ENCODE results near the gene CNKSR3.

The CNKSR3 gene

GRCh38 chr6:154382740-154383139, 127.7 kb downstream of the CNKSR3 start:
- Histone ChIP-seq H3K4me3 (ENCODE audit: low read depth, low read length, poor library complexity, severe bottlenecking) (no peak overlapping the region), H3K79me2 (ENCODE audit: insufficient read depth, low read length) (no peaks in the 10 kb centered on the region), H2AFZ (ENCODE audit: low read length) (no peak overlapping the region), H3K27me3 (ENCODE audit: insufficient read depth, low read length) (no peaks in the 10 kb centered on the region), H4K20me1 (ENCODE audit: insufficient read depth, low read length) (no peaks in the 10 kb centered on the region), H3K4me1 (ENCODE audit: insufficient read depth, low read length, severe bottlenecking) (no peaks in the 10 kb centered on the region), H3K36me3 (ENCODE audit: insufficient read depth, low read length) (no peaks in the 10 kb centered on the region), H3K9me2 (ENCODE audit: low read depth, low read length) (no peaks in the 10 kb centered on the region), H3F3A (ENCODE audit: insufficient read depth, low read length) (no peaks in the 10 kb centered on the region), H3K4me2 (ENCODE audit: low read length) (no peak overlapping the region), H3K9me3 (ENCODE audit: low read length) (no peaks in the 10 kb centered on the region), H3K9ac (ENCODE audit: low read length) (no peak overlapping the region), H3K27ac (ENCODE audit: low read depth, low read length, poor library complexity, severe bottlenecking) (no peak overlapping the region)
- TF ChIP-seq EZH2 (IDR thresholded peaks at IDR 0.05; ENCODE audit: borderline replicate concordance, low read length) (no peak), CTCF (IDR thresholded peaks at IDR 0.05; ENCODE audit: low read length) (no peak)

- TF ChIP-seq CTCF (IDR thresholded peaks at IDR 0.05; ENCODE audit: low read length) = no peak
- no peak for TF ChIP-seq EZH2 (IDR thresholded peaks at IDR 0.05; ENCODE audit: borderline replicate concordance, low read length)
- H2AFZ ChIP-seq (ENCODE audit: low read length) = no peak overlapping the region
- no peaks in the 10 kb centered on the region for H3K36me3 ChIP-seq (ENCODE audit: insufficient read depth, low read length)
- no peak overlapping the region for H3K4me3 ChIP-seq (ENCODE audit: low read depth, low read length, poor library complexity, severe bottlenecking)
- no peaks in the 10 kb centered on the region for H3K27me3 ChIP-seq (ENCODE audit: insufficient read depth, low read length)
- no peak overlapping the region for H3K27ac ChIP-seq (ENCODE audit: low read depth, low read length, poor library complexity, severe bottlenecking)
- H3F3A ChIP-seq (ENCODE audit: insufficient read depth, low read length) = no peaks in the 10 kb centered on the region
- no peaks in the 10 kb centered on the region for H3K9me2 ChIP-seq (ENCODE audit: low read depth, low read length)
- no peak overlapping the region for H3K9ac ChIP-seq (ENCODE audit: low read length)
- H3K4me1 ChIP-seq (ENCODE audit: insufficient read depth, low read length, severe bottlenecking) = no peaks in the 10 kb centered on the region
- H4K20me1 ChIP-seq (ENCODE audit: insufficient read depth, low read length) = no peaks in the 10 kb centered on the region
- H3K9me3 ChIP-seq (ENCODE audit: low read length) = no peaks in the 10 kb centered on the region
- H3K79me2 ChIP-seq (ENCODE audit: insufficient read depth, low read length) = no peaks in the 10 kb centered on the region
- no peak overlapping the region for H3K4me2 ChIP-seq (ENCODE audit: low read length)
Observed at GRCh38 chr6:154381548-154381947, 128.9 kb downstream of the CNKSR3 start.

- no peak overlapping the region for H3K4me2 ChIP-seq (ENCODE audit: low read length)
- H3K36me3 ChIP-seq (ENCODE audit: insufficient read depth, low read length) = no peaks in the 10 kb centered on the region
- no peak overlapping the region for H3K4me3 ChIP-seq (ENCODE audit: low read depth, low read length, poor library complexity, severe bottlenecking)
- H3F3A ChIP-seq (ENCODE audit: insufficient read depth, low read length) = no peaks in the 10 kb centered on the region
- no peaks in the 10 kb centered on the region for H3K9me3 ChIP-seq (ENCODE audit: low read length)
- H2AFZ ChIP-seq (ENCODE audit: low read length) = no peak overlapping the region
- no peaks in the 10 kb centered on the region for H3K4me1 ChIP-seq (ENCODE audit: insufficient read depth, low read length, severe bottlenecking)
- H3K27ac ChIP-seq (ENCODE audit: low read depth, low read length, poor library complexity, severe bottlenecking) = no peak overlapping the region
- H3K9ac ChIP-seq (ENCODE audit: low read length) = no peak overlapping the region
- TF ChIP-seq EZH2 (IDR thresholded peaks at IDR 0.05; ENCODE audit: borderline replicate concordance, low read length) = no peak
- no peak for TF ChIP-seq CTCF (IDR thresholded peaks at IDR 0.05; ENCODE audit: low read length)
- no peaks in the 10 kb centered on the region for H3K79me2 ChIP-seq (ENCODE audit: insufficient read depth, low read length)
- H3K9me2 ChIP-seq (ENCODE audit: low read depth, low read length) = no peaks in the 10 kb centered on the region
- no peaks in the 10 kb centered on the region for H4K20me1 ChIP-seq (ENCODE audit: insufficient read depth, low read length)
- no peaks in the 10 kb centered on the region for H3K27me3 ChIP-seq (ENCODE audit: insufficient read depth, low read length)
Observed at GRCh38 chr6:154380741-154381140, 129.7 kb downstream of the CNKSR3 start.
